GM18517 (cell line): Measurements from ENCODE around the gene ANTXR1.
"Not testable (repeated sequence)": the region's sequence is repeated elsewhere in the genome, so short reads cannot be mapped to it uniquely, and the experiment has no call there.

Experiments used
- ATAC-seq: cut with Tn5 transposase; IDR thresholded peaks from one replicate; pipeline ENCODE4 v1.9.1; 2021; ENCODE audit warnings: mild to moderate bottlenecking, moderate library complexity; ENCODE audit not compliant: unreplicated experiment

Gene ANTXR1

GRCh38 chr2:69223759-69224511, 211.0 kb downstream of the ANTXR1 start:
- ATAC-seq, result no peak

GRCh38 chr2:69224512-69224837, 211.5 kb downstream of the ANTXR1 start:
- no peak for ATAC-seq

DNA sequence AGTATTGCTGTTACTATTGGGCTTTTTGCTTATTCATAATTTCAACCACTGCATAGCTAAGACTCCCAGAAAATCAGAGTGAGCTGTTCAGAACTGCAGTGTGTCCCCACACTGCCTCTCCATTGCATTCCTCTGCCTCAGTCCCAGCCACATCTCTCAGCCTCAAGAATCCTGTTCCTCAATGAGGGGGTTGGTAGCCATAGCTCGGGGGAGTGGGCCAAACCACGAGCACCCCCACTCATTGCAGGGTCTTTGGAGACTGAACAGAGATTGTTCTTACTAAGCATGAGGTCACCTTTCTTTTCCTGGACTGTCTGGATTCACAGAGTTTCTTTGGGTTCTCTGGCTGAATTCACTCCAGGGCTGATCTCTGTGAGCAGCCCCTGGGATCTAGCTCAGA, 213.0 kb downstream of the ANTXR1 start:
- ATAC-seq, result no peak

- no peak for ATAC-seq
These were observed 213.9 kb downstream of the ANTXR1 start for GRCh38 chr2:69226903-69227302.

GRCh38 chr2:69227716-69228115, 214.7 kb downstream of the ANTXR1 start:
- no peak for ATAC-seq

DNA sequence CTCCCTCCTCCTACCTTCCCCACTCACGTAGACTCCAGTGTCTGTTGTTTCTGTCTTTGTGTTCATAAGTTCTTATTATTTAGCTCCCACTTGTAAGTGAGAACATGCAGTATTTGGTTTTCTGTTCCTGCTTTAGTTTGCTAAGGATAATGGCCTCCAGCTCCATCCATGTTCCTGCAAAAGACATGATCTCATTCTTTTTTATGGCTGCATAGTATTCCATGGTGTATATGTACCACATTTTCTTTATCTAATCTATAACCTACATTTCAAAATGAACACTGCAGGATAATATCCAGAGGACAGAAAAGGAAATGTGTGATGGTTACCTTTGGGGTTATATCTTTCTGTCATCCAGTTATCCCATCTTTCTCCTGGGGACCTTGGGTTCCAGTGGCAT, 218.0 kb downstream of the ANTXR1 start:
- not testable (repeated sequence) for ATAC-seq

DNA sequence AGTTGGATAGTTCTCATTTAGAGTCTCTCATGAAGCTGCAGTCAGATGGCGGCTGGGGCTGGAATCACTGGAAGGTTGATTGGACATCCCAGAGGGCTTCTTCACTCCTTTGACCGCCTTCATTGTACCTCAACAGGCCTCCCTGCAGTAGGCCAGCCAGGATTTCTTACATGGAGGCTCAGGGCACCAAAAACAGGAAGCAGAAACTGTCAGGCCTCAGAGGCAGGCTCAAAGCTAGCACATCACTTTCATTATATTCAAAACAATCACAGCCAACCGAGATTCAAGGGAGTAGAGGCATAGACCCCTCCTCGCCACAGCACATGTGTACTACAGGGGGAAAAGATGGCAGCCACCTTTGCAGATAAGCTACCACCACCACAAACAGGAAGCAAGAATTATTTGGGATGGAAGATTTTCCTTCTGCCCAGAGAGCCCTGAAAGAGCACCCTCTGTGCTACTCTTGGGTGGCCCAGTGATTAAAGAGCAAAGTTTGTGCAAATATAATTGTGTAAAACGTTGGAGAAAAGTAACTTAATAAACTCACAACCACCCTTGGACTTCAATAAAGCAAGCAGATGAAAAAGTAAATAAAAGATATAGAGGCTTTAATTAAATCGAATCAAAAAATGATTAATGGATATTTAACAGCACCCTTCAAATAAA, 218.8 kb downstream of the ANTXR1 start:
- ATAC-seq, result no peak

DNA sequence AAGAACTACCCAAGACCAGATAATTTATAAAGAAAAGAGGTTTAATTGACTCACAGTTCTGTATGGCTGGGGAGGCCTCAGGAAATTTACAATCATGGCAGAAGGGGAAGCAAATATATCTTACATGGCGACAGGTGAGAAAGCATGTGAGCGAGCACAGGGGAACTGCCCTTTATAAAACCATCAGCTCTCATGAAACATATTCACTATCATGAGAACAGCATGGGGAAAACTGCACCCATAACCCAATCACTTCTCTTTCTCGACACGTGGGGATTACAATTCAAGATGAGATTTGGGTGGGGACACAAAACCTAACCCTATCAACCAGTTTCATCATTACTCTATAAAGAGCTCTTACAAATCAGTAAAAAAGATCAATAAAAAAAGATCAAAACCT, 222.9 kb downstream of the ANTXR1 start:
- ATAC-seq, result not testable (repeated sequence)

DNA sequence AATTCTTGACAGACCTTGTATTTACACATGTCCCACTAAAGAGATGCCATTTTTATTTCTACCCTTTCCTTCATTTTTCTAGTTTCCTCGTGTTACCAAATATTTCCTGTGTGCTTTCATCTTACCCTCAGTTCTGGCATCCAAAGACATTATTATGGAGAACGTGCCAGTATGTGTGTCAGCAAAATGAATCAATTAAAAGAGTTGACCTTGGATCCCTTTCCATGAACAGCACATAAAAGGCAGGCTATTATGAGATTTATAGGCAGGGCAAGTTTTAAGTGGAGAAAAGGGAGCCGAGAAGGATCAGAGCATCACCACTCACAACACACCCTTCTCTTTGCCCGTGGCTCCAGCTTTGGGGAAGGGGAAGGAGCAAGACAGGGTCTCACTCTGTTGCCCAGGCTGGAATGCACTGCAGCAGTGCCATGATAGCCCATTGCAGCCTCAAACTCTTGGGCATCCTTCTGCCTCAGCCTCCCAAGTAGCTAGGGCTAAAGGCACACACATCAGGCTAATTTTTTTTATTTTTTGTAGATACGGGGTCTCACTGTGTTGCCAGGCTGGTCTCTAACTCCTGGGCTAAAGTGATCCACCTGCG, 224.2 kb downstream of the ANTXR1 start:
- no peak for ATAC-seq

- ATAC-seq, result no peak
These were observed 225.6 kb downstream of the ANTXR1 start for GRCh38 chr2:69238449-69239031.

- ATAC-seq, result no peak
These were observed 228.1 kb downstream of the ANTXR1 start for GRCh38 chr2:69241093-69241492.

- ATAC-seq, result no peak
These were observed 228.9 kb downstream of the ANTXR1 start for GRCh38 chr2:69241664-69242514.

GRCh38 chr2:69242651-69243051, 229.7 kb downstream of the ANTXR1 start:
- no peak for ATAC-seq

GRCh38 chr2:69243652-69244051, 230.7 kb downstream of the ANTXR1 start:
- ATAC-seq, result no peak

DNA sequence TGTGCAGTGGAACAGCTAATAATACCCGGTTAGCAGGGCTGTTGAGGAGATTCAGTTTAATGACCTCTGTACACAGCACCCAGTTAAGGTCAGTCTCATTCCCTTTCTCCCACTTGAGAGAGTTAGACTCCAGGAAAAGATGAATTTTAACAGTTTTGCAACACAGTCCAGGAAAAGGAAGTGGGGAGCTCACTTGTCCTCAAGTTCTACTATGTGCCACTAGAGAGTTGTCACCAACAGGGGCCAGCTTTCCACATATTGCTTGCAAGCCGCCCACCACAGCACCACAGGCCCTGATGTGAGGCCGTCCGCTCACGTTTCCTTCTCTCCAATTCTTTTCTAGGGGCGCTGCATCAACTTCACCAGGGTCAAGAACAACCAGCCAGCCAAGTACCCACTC, 231.9 kb downstream of the ANTXR1 start:
- ATAC-seq, result no peak

GRCh38 chr2:69247583-69247982, 234.6 kb downstream of the ANTXR1 start:
- no peak for ATAC-seq

DNA sequence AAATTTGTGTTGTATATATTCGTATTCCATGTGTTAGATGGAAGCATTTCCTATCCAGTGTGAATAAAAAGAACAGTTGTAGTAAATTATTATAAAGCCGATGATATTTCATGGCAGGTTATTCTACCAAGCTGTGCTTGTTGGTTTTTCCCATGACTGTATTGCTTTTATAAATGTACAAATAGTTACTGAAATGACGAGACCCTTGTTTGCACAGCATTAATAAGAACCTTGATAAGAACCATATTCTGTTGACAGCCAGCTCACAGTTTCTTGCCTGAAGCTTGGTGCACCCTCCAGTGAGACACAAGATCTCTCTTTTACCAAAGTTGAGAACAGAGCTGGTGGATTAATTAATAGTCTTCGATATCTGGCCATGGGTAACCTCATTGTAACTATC, 235.3 kb downstream of the ANTXR1 start:
- ATAC-seq, result no peak

- no peak for ATAC-seq
These were observed 238.0 kb downstream of the ANTXR1 start for GRCh38 chr2:69250981-69251380.

DNA sequence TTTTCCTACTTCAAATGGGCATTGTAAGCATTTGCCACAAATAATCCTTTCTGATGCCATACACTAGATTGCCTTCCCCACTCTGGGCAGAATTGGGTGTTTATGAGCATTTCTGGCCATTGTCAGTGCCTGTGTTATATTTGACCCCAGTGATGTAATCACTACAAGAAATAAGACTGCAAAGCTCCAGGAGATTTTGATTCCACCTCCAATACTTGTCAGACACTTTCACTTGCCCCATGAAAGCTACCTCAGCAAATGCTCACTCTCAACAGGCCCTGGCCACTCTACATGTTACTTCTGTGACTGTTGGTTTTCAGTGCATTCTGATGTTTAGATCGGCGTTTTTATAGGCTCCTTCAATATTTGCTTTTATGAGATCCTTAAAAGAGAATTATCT, 239.0 kb downstream of the ANTXR1 start:
- ATAC-seq, result no peak

- ATAC-seq, result no peak
These were observed 240.1 kb downstream of the ANTXR1 start for GRCh38 chr2:69253112-69253511.
